Caco-2 (cell line): Measurements from ENCODE around the gene ZMYM4. TPM values are rescaled to one million over a fixed set of nuclear protein-coding genes. Genes with fewer than 3 reads are reported as not detected.

ENCODE experiments used
- BruUV-seq: library from RNA; stranded (reverse); fragments of 400-500 nt; replicated peaks from 2 replicates; lab custom pipeline; 2021; lab: Mats Ljungman, UMichigan
- CTCF ChIA-PET: fragments of 300-600 bp; sonication (Branson Sonifier 250); formaldehyde crosslinking; loops from one replicate; lab custom pipeline; 2022; ENCODE audit warnings: antibody characterized with exemption; lab: Charles Lee
- POLR2A ChIA-PET: fragments of 300-600 bp; sonication (Branson Sonifier 250); formaldehyde crosslinking; loops from one replicate; lab custom pipeline; 2022; ENCODE audit warnings: antibody characterized with exemption; lab: Charles Lee
- DNase-seq, 2 experiments: peaks; one replicate each; pipeline versions ENCODE4 v3.0.0 to v3.0.0-alpha.2; 2020 to 2022
- H3K27me3 ChIP-seq: replicated peaks from 2 replicates; pipeline ENCODE4 v1.6.0; 2011; ENCODE audit warnings: low read length; ENCODE audit not compliant: control insufficient read depth, insufficient read depth
- H3K36me3 ChIP-seq: 2 replicates; pipeline ENCODE4 v1.5.1; 2011; ENCODE audit warnings: low read length; ENCODE audit not compliant: control insufficient read depth, insufficient read depth
- H3K4me1 ChIP-seq: fragments of 250-450 bp; sonication (Bioruptor Pico); 2 replicates; pipeline ENCODE4 v1.5.1; 2020; ENCODE audit warnings: mild to moderate bottlenecking
- H3K4me3 ChIP-seq: 2 replicates; pipeline ENCODE4 v1.5.1; 2011; ENCODE audit warnings: low read depth, mild to moderate bottlenecking, control low read depth, low read length
- H3K9me3 ChIP-seq: fragments of 250-450 bp; sonication (Bioruptor Pico); 2 replicates; pipeline ENCODE4 v1.5.1; 2020; ENCODE audit warnings: mild to moderate bottlenecking, moderate library complexity
- H3K27ac Mint-ChIP-seq: one replicate; pipeline ENCODE4 v1.8.0; 2022; ENCODE audit warnings: mixed read lengths; ENCODE audit not compliant: unreplicated experiment
- H3K27me3 Mint-ChIP-seq: one replicate; pipeline ENCODE4 v1.8.0; 2022; ENCODE audit warnings: mixed read lengths; ENCODE audit not compliant: insufficient read depth, unreplicated experiment
- H3K36me3 Mint-ChIP-seq: one replicate; pipeline ENCODE4 v1.8.0; 2022; ENCODE audit warnings: mild to moderate bottlenecking, mixed read lengths; ENCODE audit not compliant: insufficient read depth, unreplicated experiment
- H3K4me1 Mint-ChIP-seq: one replicate; pipeline ENCODE4 v1.8.0; 2022; ENCODE audit warnings: low read depth, mixed read lengths; ENCODE audit not compliant: unreplicated experiment
- H3K4me3 Mint-ChIP-seq: one replicate; pipeline ENCODE4 v1.8.0; 2022; ENCODE audit warnings: mild to moderate bottlenecking, moderate library complexity, mixed read lengths; ENCODE audit not compliant: unreplicated experiment
- H3K9me3 Mint-ChIP-seq: one replicate; pipeline ENCODE4 v1.8.0; 2022; ENCODE audit warnings: mixed read lengths; ENCODE audit not compliant: unreplicated experiment
- intact Hi-C: fragments of 100-400 bp; cut with micrococcal nuclease; formaldehyde crosslinking; loops from one replicate; pipeline ENCODE4 v1.10.0; 2022; ENCODE audit not compliant: unreplicated experiment
- total RNA-seq: library from RNA; stranded (reverse); gene quantifications from 2 replicates; pipeline ENCODE4 v1.2.3, GENCODE V29; 2022
- TF ChIP-seq, protein P1 (sequence below), 2 experiments: fragments of 200-600 bp in 1 of 2; IDR thresholded peaks; 1 replicate in 1 of 2; 2 replicates in 1 of 2; pipeline versions ENCODE4 v1.5.1 to v1.8.0; 2011 to 2022; ENCODE audit warnings: antibody characterized with exemption in 1 of 2, control low read depth in 1 of 2, inconsistent platforms in 1 of 2, low read depth in 1 of 2, low read length in 1 of 2, mild to moderate bottlenecking in 1 of 2, moderate library complexity in 1 of 2; ENCODE audit not compliant: insufficient read depth in 1 of 2, severe bottlenecking in 1 of 2, unreplicated experiment in 1 of 2

The ZMYM4 gene
- total RNA-seq, 1 experiment from 2014 or later = 26.5 TPM

DNA sequence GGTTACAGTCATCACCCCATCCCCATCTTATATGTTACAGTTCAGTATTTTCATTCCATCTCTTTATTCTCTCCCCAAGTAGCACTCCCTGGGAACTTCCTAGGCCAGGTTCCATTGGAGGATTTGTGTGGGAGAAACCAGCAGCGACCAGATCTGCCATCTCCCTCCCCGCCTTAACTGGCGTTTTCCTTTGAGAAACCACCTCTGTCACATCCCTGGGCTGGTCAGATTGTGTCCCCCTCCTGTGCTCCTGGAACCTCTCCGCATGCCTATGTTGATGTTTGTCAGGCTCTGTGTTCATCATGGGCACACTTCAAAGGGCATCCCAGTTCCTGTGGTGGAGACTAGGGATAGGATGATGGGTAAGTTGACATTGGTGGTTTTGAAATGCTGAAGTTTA, 162.3 kb downstream of the ZMYM4 start:
- H3K4me1 Mint-ChIP-seq = peaks cover 6% of the 10 kb centered on the region
- no peaks in the 10 kb centered on the region for H3K27me3 Mint-ChIP-seq
- Histone ChIP-seq H3K4me3 (no peak overlapping the region), H3K4me1 (no peaks in the 10 kb centered on the region), H3K9me3 (no peaks in the 10 kb centered on the region), H3K27me3 (no peaks in the 10 kb centered on the region), H3K36me3 (no peaks in the 10 kb centered on the region)
- no peak for DNase-seq
- CTCF ChIA-PET = no interaction called here
- no peaks in the 10 kb centered on the region for H3K9me3 Mint-ChIP-seq
- intact Hi-C loops = no loop called here
- POLR2A ChIA-PET = no interaction called here
- H3K27ac Mint-ChIP-seq = peak overlapping the region; percentile 10
- H3K4me3 Mint-ChIP-seq = no peak overlapping the region
- peaks cover 24% of the 10 kb centered on the region for H3K36me3 Mint-ChIP-seq
- TF ChIP-seq, protein P1, sequence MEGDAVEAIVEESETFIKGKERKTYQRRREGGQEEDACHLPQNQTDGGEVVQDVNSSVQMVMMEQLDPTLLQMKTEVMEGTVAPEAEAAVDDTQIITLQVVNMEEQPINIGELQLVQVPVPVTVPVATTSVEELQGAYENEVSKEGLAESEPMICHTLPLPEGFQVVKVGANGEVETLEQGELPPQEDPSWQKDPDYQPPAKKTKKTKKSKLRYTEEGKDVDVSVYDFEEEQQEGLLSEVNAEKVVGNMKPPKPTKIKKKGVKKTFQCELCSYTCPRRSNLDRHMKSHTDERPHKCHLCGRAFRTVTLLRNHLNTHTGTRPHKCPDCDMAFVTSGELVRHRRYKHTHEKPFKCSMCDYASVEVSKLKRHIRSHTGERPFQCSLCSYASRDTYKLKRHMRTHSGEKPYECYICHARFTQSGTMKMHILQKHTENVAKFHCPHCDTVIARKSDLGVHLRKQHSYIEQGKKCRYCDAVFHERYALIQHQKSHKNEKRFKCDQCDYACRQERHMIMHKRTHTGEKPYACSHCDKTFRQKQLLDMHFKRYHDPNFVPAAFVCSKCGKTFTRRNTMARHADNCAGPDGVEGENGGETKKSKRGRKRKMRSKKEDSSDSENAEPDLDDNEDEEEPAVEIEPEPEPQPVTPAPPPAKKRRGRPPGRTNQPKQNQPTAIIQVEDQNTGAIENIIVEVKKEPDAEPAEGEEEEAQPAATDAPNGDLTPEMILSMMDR (IDR thresholded peaks at IDR 0.05; ENCODE audit: insufficient read depth in 1 of 2, low read depth in 1 of 2, low read length in 1 of 2, severe bottlenecking in 1 of 2, unreplicated experiment in 1 of 2) = no peak
- no TSS peak for BruUV-seq

DNA sequence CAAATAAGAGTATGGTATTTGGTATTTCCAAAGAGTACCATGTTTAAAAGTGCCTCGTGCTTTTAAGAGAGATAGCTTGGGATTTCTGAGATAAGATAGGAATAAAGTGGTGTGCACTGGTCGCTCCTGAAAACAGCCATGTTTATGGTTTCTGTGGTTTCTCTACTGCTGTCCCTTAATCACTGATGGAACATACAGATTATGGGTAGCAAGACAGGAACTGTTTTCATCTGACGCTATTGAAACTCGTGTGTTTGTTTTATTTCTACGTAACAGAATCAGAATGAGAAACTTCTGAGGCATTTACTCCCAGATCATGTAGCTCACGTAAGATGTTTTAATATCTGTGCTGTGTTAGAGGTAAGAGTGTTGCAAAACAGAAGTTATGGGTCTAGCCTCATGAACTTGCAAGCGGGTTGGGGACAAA, 162.7 kb downstream of the ZMYM4 start:
- no peaks in the 10 kb centered on the region for H3K4me1 ChIP-seq
- DNase-seq = no peak
- Mint-ChIP-seq H3K4me1 (peaks cover 2% of the 10 kb centered on the region), H3K4me3 (no peak overlapping the region), H3K9me3 (no peaks in the 10 kb centered on the region), H3K36me3 (peaks cover 24% of the 10 kb centered on the region), H3K27ac (peak overlapping the region; percentile 10), H3K27me3 (no peaks in the 10 kb centered on the region)
- H3K27me3 ChIP-seq = no peaks in the 10 kb centered on the region
- H3K4me3 ChIP-seq = no peak overlapping the region
- H3K36me3 ChIP-seq = no peaks in the 10 kb centered on the region
- BruUV-seq = no TSS peak
- intact Hi-C loops = no loop called here
- H3K9me3 ChIP-seq = no peaks in the 10 kb centered on the region
- CTCF ChIA-PET = no interaction called here
- TF ChIP-seq, protein P1 (IDR thresholded peaks at IDR 0.05; ENCODE audit: insufficient read depth in 1 of 2, low read depth in 1 of 2, low read length in 1 of 2, severe bottlenecking in 1 of 2, unreplicated experiment in 1 of 2) = no peak
- POLR2A ChIA-PET = no interaction called here

DNA sequence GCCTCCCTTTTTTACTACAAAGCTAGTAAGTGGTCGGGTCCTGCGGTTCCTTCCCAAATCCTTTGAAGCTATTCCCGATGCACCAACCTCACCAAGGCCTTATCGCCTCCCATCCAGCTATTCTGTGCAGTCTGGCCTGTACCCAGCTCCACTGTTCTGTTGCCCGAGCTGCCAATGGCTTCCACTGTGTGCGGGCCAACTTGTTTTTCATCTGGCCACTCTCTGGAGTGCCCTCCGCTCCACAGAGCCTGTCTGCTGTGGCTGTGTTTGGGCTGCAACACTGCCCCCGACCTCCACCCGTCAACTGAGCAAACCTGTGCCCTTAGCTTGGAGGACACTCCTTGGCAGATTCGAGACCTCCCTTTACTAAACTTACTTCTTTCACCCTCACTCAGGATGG, 163.7 kb downstream of the ZMYM4 start:
- H3K27ac Mint-ChIP-seq = no peak overlapping the region
- POLR2A ChIA-PET = interaction anchor here (0.5 kb wide), 1 partner anchor 124 kb away, joined by 3 read pairs; no protein-coding TSS in a partner anchor
- H3K4me1 Mint-ChIP-seq = no peaks in the 10 kb centered on the region
- CTCF ChIA-PET = no interaction called here
- H3K4me1 ChIP-seq = no peaks in the 10 kb centered on the region
- H3K27me3 Mint-ChIP-seq = no peaks in the 10 kb centered on the region
- no peak overlapping the region for H3K4me3 ChIP-seq
- H3K27me3 ChIP-seq = no peaks in the 10 kb centered on the region
- intact Hi-C loops = no loop called here
- peaks cover 18% of the 10 kb centered on the region for H3K36me3 Mint-ChIP-seq
- no peak for DNase-seq
- TF ChIP-seq, protein P1 (IDR thresholded peaks at IDR 0.05; ENCODE audit: insufficient read depth in 1 of 2, low read depth in 1 of 2, low read length in 1 of 2, severe bottlenecking in 1 of 2, unreplicated experiment in 1 of 2) = no peak
- H3K9me3 Mint-ChIP-seq = no peaks in the 10 kb centered on the region
- no peaks in the 10 kb centered on the region for H3K36me3 ChIP-seq
- no TSS peak for BruUV-seq
- H3K4me3 Mint-ChIP-seq = no peak overlapping the region
- no peaks in the 10 kb centered on the region for H3K9me3 ChIP-seq
